H1 (cell line): ENCODE data around the gene TRIM6. TPM values are rescaled to one million over a fixed set of nuclear protein-coding genes. Genes with fewer than 3 reads are reported as not detected.

Source experiments
- CTCF ChIA-PET: fragments of 300-600 bp; sonication (Branson Sonifier 250); formaldehyde crosslinking; loops from one replicate; lab custom pipeline; 2021; ENCODE audit not compliant: partially characterized antibody; lab: Charles Lee
- POLR2A ChIA-PET: fragments of 300-600 bp; sonication (Branson Sonifier 250); formaldehyde crosslinking; loops from one replicate; lab custom pipeline; 2021; ENCODE audit warnings: inconsistent platforms; ENCODE audit not compliant: partially characterized antibody; lab: Charles Lee
- DNase-seq, 2 experiments: peaks; one replicate each; pipeline versions ENCODE4 v3.0.0 to v3.0.0-alpha.2; 2010 to 2022; ENCODE audit warnings: low spot score in 2 of 2, low read depth in 1 of 2, mixed read lengths in 1 of 2
- FAIRE-seq: peaks from 2 replicates; lab custom pipeline; 2011; peaks lifted over from hg19 to GRCh38; lab: Jason Lieb, UNC
- H2AFZ ChIP-seq: 2 replicates; pipeline ENCODE4 v1.8.1; 2012; ENCODE audit warnings: low read length, inconsistent platforms
- H2AK5ac ChIP-seq: 2 replicates; pipeline ENCODE4 v1.6.1; 2013; ENCODE audit warnings: low read depth, low read length
- H2BK120ac ChIP-seq: replicated peaks from 2 replicates; pipeline ENCODE3; 2013; ENCODE audit warnings: low read depth, low read length, inconsistent platforms
- H2BK12ac ChIP-seq: 2 replicates; pipeline ENCODE4 v1.6.1; 2013; ENCODE audit warnings: low read depth, low read length
- H2BK15ac ChIP-seq: 2 replicates; pipeline ENCODE4 v1.6.1; 2013; ENCODE audit warnings: low read length
- H2BK20ac ChIP-seq: 2 replicates; pipeline ENCODE4 v1.6.1; 2013; ENCODE audit warnings: low read length
- H2BK5ac ChIP-seq: 2 replicates; pipeline ENCODE4 v1.6.1; 2013; ENCODE audit warnings: low read depth, low read length
- H3K14ac ChIP-seq: 2 replicates; pipeline ENCODE4 v1.6.1; 2013; ENCODE audit warnings: inconsistent platforms; ENCODE audit not compliant: insufficient read length
- H3K18ac ChIP-seq: 2 replicates; pipeline ENCODE4 v1.6.1; 2013; ENCODE audit warnings: low read length; ENCODE audit errors: extremely low read depth
- H3K23ac ChIP-seq: 2 replicates; pipeline ENCODE4 v1.6.1; 2013; ENCODE audit warnings: inconsistent platforms; ENCODE audit not compliant: insufficient read length
- H3K23me2 ChIP-seq: 2 replicates; pipeline ENCODE4 v1.6.1; 2013; ENCODE audit warnings: low read depth, low read length
- H3K27ac ChIP-seq: 2 replicates; pipeline ENCODE4 v1.6.1; 2011; ENCODE audit warnings: low read depth, low read length, inconsistent platforms
- H3K27me3 ChIP-seq, 4 experiments: replicated peaks in 1 of 4; 1 replicate in 1 of 4; 2 replicates in 3 of 4; pipeline versions ENCODE4 v1.6.1 to v1.8.1; 2011 to 2013; ENCODE audit warnings: low read length in 3 of 4, mild to moderate bottlenecking in 3 of 4, inconsistent platforms in 2 of 4, mixed read lengths in 2 of 4, moderate library complexity in 1 of 4; ENCODE audit not compliant: control insufficient read depth in 3 of 4, insufficient read depth in 3 of 4; ENCODE audit errors: extremely low read depth in 1 of 4
- H3K36me3 ChIP-seq, 4 experiments: 2 replicates each; pipeline versions ENCODE4 v1.6.1 to v1.8.1; 2011 to 2013; ENCODE audit warnings: mild to moderate bottlenecking in 4 of 4, low read length in 3 of 4, moderate library complexity in 2 of 4, control low read depth in 1 of 4, inconsistent platforms in 1 of 4; ENCODE audit not compliant: insufficient read depth in 4 of 4, control insufficient read depth in 2 of 4
- H3K4ac ChIP-seq: replicated peaks from 2 replicates; pipeline ENCODE3; 2013; ENCODE audit warnings: low read length, low read depth, mixed read lengths, inconsistent platforms; ENCODE audit not compliant: insufficient read length
- H3K4me1 ChIP-seq, 4 experiments: replicated peaks in 1 of 4; 1 replicate in 1 of 4; 2 replicates in 3 of 4; pipeline versions ENCODE4 v1.6.1 to v1.8.1; 2011 to 2013; ENCODE audit warnings: low read length in 3 of 4, inconsistent platforms in 2 of 4, mixed read lengths in 1 of 4; ENCODE audit not compliant: insufficient read depth in 4 of 4, control insufficient read depth in 3 of 4
- H3K4me2 ChIP-seq, 2 experiments: 2 replicates each; pipeline versions ENCODE4 v1.6.1 to v1.8.1; 2011 to 2013; ENCODE audit warnings: low read depth in 2 of 2, low read length in 2 of 2, control low read depth in 1 of 2, inconsistent platforms in 1 of 2, mild to moderate bottlenecking in 1 of 2; ENCODE audit not compliant: insufficient read depth in 1 of 2
- H3K4me3 ChIP-seq, 4 experiments: fragments of 200-600, 300-600 bp in 1 of 4; sonication (generic), shearing (Covaris generic), sonication (Bioruptor Twin) in 1 of 4; 2 replicates each; pipeline versions ENCODE4 v1.5.1 to v1.8.1; 2011 to 2016; ENCODE audit warnings: low read length in 4 of 4, low read depth in 3 of 4, control low read depth in 2 of 4, inconsistent platforms in 2 of 4, mild to moderate bottlenecking in 2 of 4, mixed read lengths in 1 of 4, moderate library complexity in 1 of 4; ENCODE audit not compliant: insufficient read depth in 2 of 4; ENCODE audit errors: extremely low read depth in 1 of 4
- H3K56ac ChIP-seq: replicated peaks from 2 replicates; pipeline ENCODE3; 2013; ENCODE audit warnings: low read depth, mild to moderate bottlenecking, mixed read lengths, low read length, inconsistent platforms; ENCODE audit not compliant: insufficient read length
- H3K79me1 ChIP-seq: 2 replicates; pipeline ENCODE4 v1.6.1; 2013; ENCODE audit warnings: low read depth, low read length, control low read depth
- H3K79me2 ChIP-seq, 2 experiments: 2 replicates each; pipeline versions ENCODE4 v1.6.1 to v1.8.1; 2012 to 2013; ENCODE audit warnings: low read length in 2 of 2, mild to moderate bottlenecking in 2 of 2, inconsistent platforms in 1 of 2; ENCODE audit not compliant: insufficient read depth in 2 of 2, control insufficient read depth in 1 of 2
- H3K9ac ChIP-seq, 4 experiments: replicated peaks in 1 of 4; 1 replicate in 1 of 4; 2 replicates in 3 of 4; pipeline versions ENCODE4 v1.6.1 to v1.8.1; 2011 to 2013; ENCODE audit warnings: low read depth in 3 of 4, low read length in 3 of 4, control low read depth in 2 of 4, mild to moderate bottlenecking in 2 of 4, moderate library complexity in 2 of 4, inconsistent platforms in 1 of 4; ENCODE audit errors: extremely low read depth in 1 of 4
- H3K9me3 ChIP-seq, 2 experiments: 2 replicates each; pipeline versions ENCODE4 v1.6.1 to v1.8.1; 2012 to 2013; ENCODE audit warnings: mild to moderate bottlenecking in 2 of 2, moderate library complexity in 2 of 2, control low read depth in 1 of 2, inconsistent platforms in 1 of 2, low read depth in 1 of 2, low read length in 1 of 2, mixed read lengths in 1 of 2; ENCODE audit not compliant: insufficient read depth in 2 of 2
- H4K20me1 ChIP-seq, 2 experiments: replicated peaks in 1 of 2; 2 replicates each; pipeline versions ENCODE3 to v1.8.1; 2011 to 2013; ENCODE audit warnings: inconsistent platforms in 2 of 2, low read length in 2 of 2, mild to moderate bottlenecking in 1 of 2; ENCODE audit not compliant: insufficient read depth in 2 of 2, control insufficient read depth in 1 of 2
- H4K5ac ChIP-seq: 2 replicates; pipeline ENCODE4 v1.6.1; 2013; ENCODE audit warnings: low read length, low read depth, mixed read lengths, inconsistent platforms; ENCODE audit not compliant: insufficient read length
- H4K8ac ChIP-seq: 2 replicates; pipeline ENCODE4 v1.8.0; 2013; ENCODE audit warnings: mild to moderate bottlenecking, moderate library complexity, low read length, inconsistent platforms; ENCODE audit not compliant: insufficient read depth; ENCODE audit errors: extremely low read depth
- H4K91ac ChIP-seq: replicated peaks from 2 replicates; pipeline ENCODE3; 2013; ENCODE audit warnings: low read length, mixed read lengths, inconsistent platforms; ENCODE audit not compliant: insufficient read length
- CBX5 ChIP-seq: fragments of 300-800, 300-1000 bp; sonication (generic); IDR thresholded peaks from 2 replicates; pipeline ENCODE4 v1.7.1; 2016; ENCODE audit warnings: antibody characterized with exemption, low read length, low read depth
- CBX8 ChIP-seq: fragments of 300-800, 300-1000 bp; sonication (generic); IDR thresholded peaks from 2 replicates; pipeline ENCODE4 v1.7.1; 2016; ENCODE audit warnings: low read depth, low read length, borderline replicate concordance
- JUN ChIP-seq: IDR thresholded peaks from 2 replicates; pipeline ENCODE4 v1.6.1; 2011; ENCODE audit warnings: low read depth, mild to moderate bottlenecking, improper control_type of control experiment, low read length
- KDM1A ChIP-seq: fragments of 200-600, 300-600 bp; sonication (generic); IDR thresholded peaks from 2 replicates; pipeline ENCODE4 v1.7.1; 2016; ENCODE audit warnings: mild to moderate bottlenecking, low read length, borderline replicate concordance
- KDM5A ChIP-seq: fragments of 200-600 bp; IDR thresholded peaks from 2 replicates; pipeline ENCODE4 v1.7.1; 2012; ENCODE audit warnings: mild to moderate bottlenecking, low read length, inconsistent platforms, mixed read lengths
- NANOG ChIP-seq: IDR thresholded peaks from 2 replicates; pipeline ENCODE4 v1.6.1; 2011; ENCODE audit warnings: low read length, low read depth, mild to moderate bottlenecking, inconsistent platforms; ENCODE audit not compliant: insufficient read depth, poor library complexity, severe bottlenecking
- NRF1 ChIP-seq: IDR thresholded peaks from 2 replicates; pipeline ENCODE4 v1.6.1; 2011; ENCODE audit warnings: mild to moderate bottlenecking, low read depth, low read length, improper control_type of control experiment
- RAD21 ChIP-seq, 2 experiments: IDR thresholded peaks in 1 of 2; conservative IDR thresholded peaks in 1 of 2; 2 replicates each; pipeline ENCODE4 v1.6.1; 2011; ENCODE audit warnings: low read depth in 2 of 2, low read length in 2 of 2, improper control_type of control experiment in 1 of 2, inconsistent platforms in 1 of 2, mild to moderate bottlenecking in 1 of 2, moderate library complexity in 1 of 2
- RFX5 ChIP-seq: IDR thresholded peaks from 2 replicates; pipeline ENCODE4 v1.6.1; 2011; ENCODE audit warnings: low read depth, low read length, improper control_type of control experiment, borderline replicate concordance
- SP1 ChIP-seq: IDR thresholded peaks from 2 replicates; pipeline ENCODE4 v1.6.1; 2011; ENCODE audit warnings: low read depth, low read length
- WGBS, 2 experiments: shearing (Covaris generic) in 1 of 2; methylation state at CpG; one replicate each; pipeline versions ENCODE4 v1.1.6 to v1.1.7; 2013 to 2015; ENCODE audit warnings: low lambda C conversion rate in 2 of 2, mixed read lengths in 2 of 2, inconsistent platforms in 1 of 2, low coverage in 1 of 2, missing lambda C conversion rate in 1 of 2; ENCODE audit not compliant: insufficient replicate concordance in 2 of 2, insufficient coverage in 1 of 2, insufficient read length in 1 of 2; ENCODE audit errors: extremely low coverage in 1 of 2, missing lambda C conversion rate in 1 of 2; 5-methylcytosine and 5-hydroxymethylcytosine counted together
- polyA plus RNA-seq, 7 experiments: library from polyadenylated mRNA; depleted of rRNA in 3 of 7; stranded (reverse) in 5 of 7; unstranded in 2 of 7; fragments of >200 nt in 5 of 7; fragments of 200-250 nt in 2 of 7; gene quantifications; 1 replicate in 5 of 7; 2 replicates in 1 of 7; 4 replicates in 1 of 7; pipeline versions ENCODE4 v1.2.1 to v1.2.3, GENCODE V29; 2011 to 2013; ENCODE audit warnings: missing spikeins in 2 of 7, mixed read lengths in 2 of 7
- total RNA-seq: library from RNA; stranded (reverse); fragmentation: NEBNext Ultra II Directional; extraction: Animal tissue kit (Norgen Biotek cat#: 25700); gene quantifications from 2 replicates; pipeline ENCODE4 v1.2.1, GENCODE V29; 2021
- TF ChIP-seq, protein P1 (sequence below): IDR thresholded peaks from 2 replicates; pipeline ENCODE4 v1.6.1; 2011; ENCODE audit warnings: low read depth, mild to moderate bottlenecking, low read length; ENCODE audit not compliant: insufficient read depth

Gene TRIM6
- total and polyA plus RNA-seq, 2 of the 8 experiments (the other 6 are each of a cell fraction or from before 2014, with no cell fraction given): 21.6 to 23.3 TPM

GRCh38 chr11:5591613-5592012, 4.8 kb upstream of the TRIM6 start:
- Histone ChIP-seq H3K14ac (no peak overlapping the region), H2BK15ac (no peak overlapping the region), H3K23ac (no peak overlapping the region), H4K5ac (no peak overlapping the region), H2AK5ac (no peak overlapping the region), H3K4me3 (no peak overlapping the region), H3K18ac (no peak overlapping the region), H3K4me2 (no peak overlapping the region), H3K79me1 (no peaks in the 10 kb centered on the region), H2BK20ac (no peak overlapping the region), H4K8ac (no peak overlapping the region), H2BK120ac (no peak overlapping the region), H3K9me3 (peaks cover 0 to 8% of the 10 kb centered on the region in 2 experiments; a peak in 1 of 4 replicates), H3K79me2 (no peaks in the 10 kb centered on the region; a peak in 1 of 4 replicates), H2BK5ac (no peak overlapping the region), H3K27me3 (no peaks in the 10 kb centered on the region; a peak in 1 of 7 replicates), H3K56ac (no peak overlapping the region), H3K27ac (no peak overlapping the region), H3K36me3 (no peaks in the 10 kb centered on the region), H3K23me2 (peaks cover 4% of the 10 kb centered on the region; the same call in 1 of the 2 replicates), H4K91ac (no peak overlapping the region), H2AFZ (no peak overlapping the region), H3K9ac (no peak overlapping the region), H3K4ac (no peak overlapping the region), H4K20me1 (no peaks in the 10 kb centered on the region), H2BK12ac (no peak overlapping the region), H3K4me1 (peaks cover 0 to 4% (median 2%) of the 10 kb centered on the region in 4 experiments; a peak in 2 of 7 replicates)
- ChIA-PET CTCF (interaction anchor here (1.6 kb wide), 1 partner anchor 9 kb away, joined by 4 read pairs; no protein-coding TSS in a partner anchor), POLR2A (no interaction called here)
- FAIRE-seq (no peak), DNase-seq (no peak)
- 88% methylated on average over 3 of the region's 3 CpGs; no CpG with 5 or more reads in 1 of the 2 experiments for WGBS, 2 experiments
- no peak for TF ChIP-seq JUN
- no peak for TF ChIP-seq CBX8
- no peak for TF ChIP-seq KDM5A
- no peak for TF ChIP-seq RFX5
- TF ChIP-seq KDM1A: no peak
- no peak for TF ChIP-seq CBX5
- TF ChIP-seq, protein P1, sequence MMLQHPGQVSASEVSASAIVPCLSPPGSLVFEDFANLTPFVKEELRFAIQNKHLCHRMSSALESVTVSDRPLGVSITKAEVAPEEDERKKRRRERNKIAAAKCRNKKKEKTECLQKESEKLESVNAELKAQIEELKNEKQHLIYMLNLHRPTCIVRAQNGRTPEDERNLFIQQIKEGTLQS: no peak
- no peak for TF ChIP-seq NANOG
- no peak for TF ChIP-seq NRF1
- TF ChIP-seq RAD21 (IDR thresholded peaks at IDR 0.05 in 1 of 2, conservative IDR thresholded peaks at IDR 0.05 in 1 of 2; ENCODE audit: low read depth in 2 of 2, low read length in 2 of 2): no peak
- TF ChIP-seq SP1: no peak
